Loucy (cell line): ENCODE results near the gene FAM107B.

ENCODE experiments used
- EZH2phosphoT487 ChIP-seq: fragments of 200-600 bp; IDR thresholded peaks from 2 replicates; pipeline ENCODE4 v1.6.1; 2018; ENCODE audit warnings: antibody characterized with exemption, mild to moderate bottlenecking, moderate library complexity, borderline replicate concordance
- TF ChIP-seq, protein P1 (sequence below): fragments of 200-600 bp; sonication (generic); conservative IDR thresholded peaks from 2 replicates; pipeline ENCODE4 v1.5.1; 2014; ENCODE audit warnings: mild to moderate bottlenecking, antibody characterized with exemption, low read length

DNA sequence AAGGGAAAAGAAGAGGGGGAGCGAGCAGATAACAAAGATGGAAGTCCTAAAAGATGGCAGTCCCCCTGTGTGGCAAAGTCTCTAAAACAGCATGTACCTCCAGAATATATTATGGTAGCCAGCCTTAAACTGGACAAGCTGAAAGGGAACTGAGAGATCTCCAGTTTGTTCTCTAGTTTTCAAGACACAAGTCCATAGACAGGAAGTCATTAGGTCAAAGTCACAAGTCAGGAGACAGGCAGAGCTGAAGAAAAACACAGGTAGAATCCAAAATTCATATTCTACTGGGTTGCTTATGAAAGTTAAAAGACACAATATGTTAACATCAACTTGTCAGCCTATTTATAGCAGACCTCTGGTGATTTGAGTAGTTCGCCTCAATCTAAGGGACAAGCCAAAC, 38.7 kb downstream of the FAM107B start:
- TF ChIP-seq, protein P1, sequence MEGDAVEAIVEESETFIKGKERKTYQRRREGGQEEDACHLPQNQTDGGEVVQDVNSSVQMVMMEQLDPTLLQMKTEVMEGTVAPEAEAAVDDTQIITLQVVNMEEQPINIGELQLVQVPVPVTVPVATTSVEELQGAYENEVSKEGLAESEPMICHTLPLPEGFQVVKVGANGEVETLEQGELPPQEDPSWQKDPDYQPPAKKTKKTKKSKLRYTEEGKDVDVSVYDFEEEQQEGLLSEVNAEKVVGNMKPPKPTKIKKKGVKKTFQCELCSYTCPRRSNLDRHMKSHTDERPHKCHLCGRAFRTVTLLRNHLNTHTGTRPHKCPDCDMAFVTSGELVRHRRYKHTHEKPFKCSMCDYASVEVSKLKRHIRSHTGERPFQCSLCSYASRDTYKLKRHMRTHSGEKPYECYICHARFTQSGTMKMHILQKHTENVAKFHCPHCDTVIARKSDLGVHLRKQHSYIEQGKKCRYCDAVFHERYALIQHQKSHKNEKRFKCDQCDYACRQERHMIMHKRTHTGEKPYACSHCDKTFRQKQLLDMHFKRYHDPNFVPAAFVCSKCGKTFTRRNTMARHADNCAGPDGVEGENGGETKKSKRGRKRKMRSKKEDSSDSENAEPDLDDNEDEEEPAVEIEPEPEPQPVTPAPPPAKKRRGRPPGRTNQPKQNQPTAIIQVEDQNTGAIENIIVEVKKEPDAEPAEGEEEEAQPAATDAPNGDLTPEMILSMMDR: no peak
- TF ChIP-seq EZH2phosphoT487: no peak
